K562 (cell line): Measurements from ENCODE around the gene OR9G4.

Source experiments
- CTCF ChIP-seq, 3 experiments: IDR thresholded peaks in 2 of 3; conservative IDR thresholded peaks in 1 of 3; 2 replicates each; pipeline ENCODE4 v1.5.1; 2011 to 2012; ENCODE audit warnings: low read length in 3 of 3, mild to moderate bottlenecking in 3 of 3, control low read depth in 2 of 3, improper control_type of control experiment in 1 of 3, inconsistent platforms in 1 of 3, low read depth in 1 of 3, mixed read lengths in 1 of 3, moderate library complexity in 1 of 3; ENCODE audit not compliant: insufficient read depth in 2 of 3
- POLR2A ChIP-seq: fragments of 450-650 bp; conservative IDR thresholded peaks from 2 replicates; pipeline ENCODE4 v1.6.1; 2016
- SMARCB1 ChIP-seq: IDR thresholded peaks from 2 replicates; pipeline ENCODE4 v1.6.1; 2011; ENCODE audit warnings: improper control_type of control experiment, low read depth; ENCODE audit not compliant: insufficient read length
- ZNF699 ChIP-seq: fragments of 250-450 bp; sonication (Bioruptor Pico); IDR thresholded peaks from 2 replicates; pipeline ENCODE4 v1.8.0; 2021; ENCODE audit warnings: mild to moderate bottlenecking, moderate library complexity; ENCODE audit not compliant: insufficient replicate concordance

DNA sequence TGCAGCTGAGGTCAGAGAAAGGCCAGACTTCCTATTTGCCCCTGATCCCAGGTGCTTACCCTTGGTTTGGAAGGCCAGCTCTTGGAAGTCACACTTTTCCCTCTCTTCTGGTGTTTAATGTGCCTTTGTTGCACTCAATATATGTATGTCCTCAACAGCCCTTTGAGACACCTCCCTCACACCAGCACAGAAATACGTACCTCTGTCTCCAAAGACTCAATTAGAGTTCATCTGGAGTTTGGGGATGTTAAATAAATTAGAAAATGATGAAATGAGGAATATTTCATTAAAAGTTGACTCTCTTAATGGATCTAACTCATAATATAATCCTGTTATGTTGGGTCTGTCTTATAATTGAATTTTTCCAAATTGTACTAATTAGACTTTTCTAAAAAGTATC is at the start of gene OR9G4:
- TF ChIP-seq POLR2A (no peak), ZNF699 (CRISPR knock-in tag) (no peak), SMARCB1 (no peak), CTCF (IDR thresholded peaks at IDR 0.05 in 2 of 3, conservative IDR thresholded peaks at IDR 0.05 in 1 of 3; ENCODE audit: insufficient read depth in 2 of 3, low read depth in 1 of 3, low read length in 3 of 3) (no peak)
